ENCODE results near the gene HRCT1. TPM values are rescaled to one million over a fixed set of nuclear protein-coding genes. Genes with fewer than 3 reads are reported as not detected.

The HRCT1 gene
- total RNA-seq, 1 experiment from 2014 or later, result not detected

DNA sequence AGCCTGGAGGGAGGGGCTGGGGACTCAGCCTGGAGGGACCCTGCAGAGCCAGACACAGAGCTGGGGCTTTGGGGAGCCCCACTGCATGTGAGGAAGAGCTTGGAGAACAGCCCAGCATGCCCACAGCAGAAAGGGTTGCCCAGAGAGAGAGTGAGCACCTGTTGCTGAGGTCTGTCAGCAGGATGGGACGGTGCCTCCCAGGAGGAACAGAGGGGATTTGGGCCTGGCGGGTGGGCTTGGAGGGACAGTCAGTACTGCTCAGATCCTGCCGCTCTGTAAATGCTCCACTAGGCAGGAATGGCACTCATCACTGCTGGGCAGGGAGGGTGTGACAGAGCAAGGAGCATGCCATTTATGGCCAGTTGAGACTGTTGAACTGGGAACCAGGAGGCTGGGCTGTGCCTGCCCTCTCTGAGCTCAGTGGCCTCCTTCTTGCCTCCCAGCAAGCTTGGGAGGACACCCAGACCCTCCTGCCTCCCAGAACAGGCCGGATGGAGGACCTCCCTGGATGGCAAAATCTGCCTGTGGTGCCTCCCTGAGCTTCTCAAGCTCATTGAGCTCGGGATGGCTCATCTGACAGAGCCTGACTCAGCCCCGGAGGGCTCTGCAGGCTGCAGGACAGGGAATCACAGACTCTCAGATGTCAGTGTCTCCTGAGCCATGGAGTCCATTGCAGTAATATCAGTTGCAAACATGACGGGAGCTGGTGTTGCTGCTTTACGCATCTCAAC, 786 bp upstream of the HRCT1 start:
- H4K20me1 ChIP-seq (ENCODE audit: control insufficient read depth, insufficient read depth, insufficient read length), result no peaks in the 10 kb centered on the region
- no peak overlapping the region for H3K27ac ChIP-seq (ENCODE audit: insufficient read length, low read depth, low read length)
- H3K9me3 Mint-ChIP-seq, result no peaks in the 10 kb centered on the region
- peak overlapping the region in 1 of 3 experiments; percentile 11; a peak in 1 of 7 replicates for H3K27ac Mint-ChIP-seq
- H3K4me3 Mint-ChIP-seq, result no peak overlapping the region
- no peaks in the 10 kb centered on the region for H3K36me3 Mint-ChIP-seq (ENCODE audit: insufficient read depth in 1 of 3, low read depth in 3 of 3)
- TF ChIP-seq, protein P1, sequence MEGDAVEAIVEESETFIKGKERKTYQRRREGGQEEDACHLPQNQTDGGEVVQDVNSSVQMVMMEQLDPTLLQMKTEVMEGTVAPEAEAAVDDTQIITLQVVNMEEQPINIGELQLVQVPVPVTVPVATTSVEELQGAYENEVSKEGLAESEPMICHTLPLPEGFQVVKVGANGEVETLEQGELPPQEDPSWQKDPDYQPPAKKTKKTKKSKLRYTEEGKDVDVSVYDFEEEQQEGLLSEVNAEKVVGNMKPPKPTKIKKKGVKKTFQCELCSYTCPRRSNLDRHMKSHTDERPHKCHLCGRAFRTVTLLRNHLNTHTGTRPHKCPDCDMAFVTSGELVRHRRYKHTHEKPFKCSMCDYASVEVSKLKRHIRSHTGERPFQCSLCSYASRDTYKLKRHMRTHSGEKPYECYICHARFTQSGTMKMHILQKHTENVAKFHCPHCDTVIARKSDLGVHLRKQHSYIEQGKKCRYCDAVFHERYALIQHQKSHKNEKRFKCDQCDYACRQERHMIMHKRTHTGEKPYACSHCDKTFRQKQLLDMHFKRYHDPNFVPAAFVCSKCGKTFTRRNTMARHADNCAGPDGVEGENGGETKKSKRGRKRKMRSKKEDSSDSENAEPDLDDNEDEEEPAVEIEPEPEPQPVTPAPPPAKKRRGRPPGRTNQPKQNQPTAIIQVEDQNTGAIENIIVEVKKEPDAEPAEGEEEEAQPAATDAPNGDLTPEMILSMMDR (conservative IDR thresholded peaks at IDR 0.05), result no peak
- H3K23me2 ChIP-seq (ENCODE audit: insufficient read length, low read depth, low read length, poor library complexity, severe bottlenecking), result no peaks in the 10 kb centered on the region
- H4K91ac ChIP-seq (ENCODE audit: insufficient read length, low read depth, low read length), result no peak overlapping the region
- peaks cover 9% of the 10 kb centered on the region; the same call in 1 of the 2 replicates for H3K4me1 ChIP-seq (ENCODE audit: insufficient read depth, low read length)
- H3K9ac ChIP-seq (ENCODE audit: extremely low read depth, insufficient read length, low read length), result no peak overlapping the region
- no peak overlapping the region for H3K4ac ChIP-seq (ENCODE audit: low read depth, low read length)
- no peak overlapping the region for H3K23ac ChIP-seq (ENCODE audit: insufficient read length, low read depth, low read length)
- no peak overlapping the region for H3K4me2 ChIP-seq (ENCODE audit: insufficient read depth, insufficient read length, low read length)
- no peak overlapping the region for H3K18ac ChIP-seq (ENCODE audit: insufficient read length, low read depth, low read length)
- no peak overlapping the region for H2BK12ac ChIP-seq (ENCODE audit: insufficient read length, low read depth, low read length)
- no peak overlapping the region for H2BK120ac ChIP-seq (ENCODE audit: low read depth, low read length, poor library complexity, severe bottlenecking)
- peaks cover 8% of the 10 kb centered on the region for H3K27me3 Mint-ChIP-seq (ENCODE audit: low read depth)
- H2AK5ac ChIP-seq (ENCODE audit: insufficient read length, low read length), result no peak overlapping the region
- no peaks in the 10 kb centered on the region for H3K79me2 ChIP-seq (ENCODE audit: insufficient read depth, low read length)
- peaks cover 38 to 41% of the 10 kb centered on the region in 2 experiments for H3K4me1 Mint-ChIP-seq
- H2BK5ac ChIP-seq (ENCODE audit: insufficient read length, low read length), result no peak overlapping the region
- DNase-seq, result no peak
- H3K9me3 ChIP-seq (ENCODE audit: control insufficient read depth, low read depth, low read length), result no peaks in the 10 kb centered on the region
- H4K8ac ChIP-seq (replicated peaks; ENCODE audit: insufficient read length, low read depth, low read length), result no peak overlapping the region
- no peak overlapping the region for H3K56ac ChIP-seq (ENCODE audit: insufficient read length, low read depth, low read length)
- H3T11ph ChIP-seq (ENCODE audit: low read length), result no peak overlapping the region
- no peaks in the 10 kb centered on the region for H3K27me3 ChIP-seq (ENCODE audit: insufficient read depth, low read length)
- no peak overlapping the region for H2BK15ac ChIP-seq (ENCODE audit: low read depth, low read length)
- no peak overlapping the region; the same call in 1 of the 2 replicates for H3K14ac ChIP-seq (ENCODE audit: insufficient read depth, low read length)
- H2BK20ac ChIP-seq (ENCODE audit: low read depth, low read length, poor library complexity, severe bottlenecking), result no peak overlapping the region
- WGBS (ENCODE audit: extremely low coverage, insufficient read length, low lambda C conversion rate), result no CpG with 5 or more reads among the region's 8 CpGs
- no peak overlapping the region for H4K5ac ChIP-seq (ENCODE audit: insufficient read length, low read depth, low read length)
- H3K79me1 ChIP-seq (ENCODE audit: insufficient read depth, low read depth, low read length, poor library complexity, severe bottlenecking), result no peaks in the 10 kb centered on the region
- H2AFZ ChIP-seq (ENCODE audit: low read length), result no peak overlapping the region

Data from H9 (cell line).